Endodermal cell (in vitro differentiated cells): Measurements from ENCODE around the gene PCIF1. TPM values are rescaled to one million over a fixed set of nuclear protein-coding genes. Genes with fewer than 3 reads are reported as not detected.
A peak's percentile ranks its signal among the peaks of the same experiment; 100 is the strongest.

Experiments
- DNase-seq: peaks from one replicate; pipeline ENCODE4 v3.0.0-alpha.2; 2017
- H3K27ac ChIP-seq: 2 replicates; pipeline ENCODE4 v1.5.1; 2013; ENCODE audit warnings: mild to moderate bottlenecking, low read depth, low read length, moderate library complexity
- H3K27me3 ChIP-seq: 2 replicates; pipeline ENCODE4 v1.6.1; 2013; ENCODE audit warnings: mild to moderate bottlenecking, low read length, moderate library complexity; ENCODE audit not compliant: insufficient read depth, control insufficient read depth, poor library complexity, severe bottlenecking
- H3K36me3 ChIP-seq: 2 replicates; pipeline ENCODE4 v1.7.0; 2013; ENCODE audit warnings: mild to moderate bottlenecking, low read length, moderate library complexity; ENCODE audit not compliant: control insufficient read depth, insufficient read depth
- H3K4me1 ChIP-seq: one replicate; pipeline ENCODE4 v1.7.0; 2013; ENCODE audit warnings: low read length; ENCODE audit not compliant: control insufficient read depth, insufficient read depth
- H3K4me3 ChIP-seq: 2 replicates; pipeline ENCODE4 v1.5.1; 2013; ENCODE audit warnings: mild to moderate bottlenecking, low read length, moderate library complexity
- H3K9ac ChIP-seq: 2 replicates; pipeline ENCODE4 v1.6.1; 2013; ENCODE audit warnings: mild to moderate bottlenecking, low read length, moderate library complexity; ENCODE audit not compliant: poor library complexity, severe bottlenecking; ENCODE audit errors: extremely low read depth
- H3K9me3 ChIP-seq: 2 replicates; pipeline ENCODE4 v1.6.1; 2013; ENCODE audit warnings: mild to moderate bottlenecking, low read length, moderate library complexity; ENCODE audit not compliant: control insufficient read depth
- H3K27ac Mint-ChIP-seq: 2 replicates; pipeline ENCODE4 v1.8.0; 2020; ENCODE audit warnings: mixed read lengths
- H3K27me3 Mint-ChIP-seq: 2 replicates; pipeline ENCODE4 v1.8.0; 2021; ENCODE audit warnings: mild to moderate bottlenecking, mixed read lengths; ENCODE audit not compliant: insufficient read depth
- H3K36me3 Mint-ChIP-seq: 2 replicates; pipeline ENCODE4 v1.8.0; 2020; ENCODE audit warnings: low read depth, mixed read lengths
- H3K4me1 Mint-ChIP-seq: 2 replicates; pipeline ENCODE4 v1.8.0; 2020; ENCODE audit warnings: mixed read lengths
- H3K4me3 Mint-ChIP-seq: 2 replicates; pipeline ENCODE4 v1.8.0; 2020; ENCODE audit warnings: mild to moderate bottlenecking, moderate library complexity, mixed read lengths
- H3K9me3 Mint-ChIP-seq: 2 replicates; pipeline ENCODE4 v1.8.0; 2020; ENCODE audit warnings: mild to moderate bottlenecking, mixed read lengths
- WGBS, 2 experiments: methylation state at CpG; one replicate each; pipeline versions ENCODE4 v1.1.5 to v1.1.7; 2013; ENCODE audit warnings: missing lambda C conversion rate in 2 of 2, mixed read lengths in 1 of 2; ENCODE audit not compliant: insufficient coverage in 1 of 2, insufficient read length in 1 of 2; 5-methylcytosine and 5-hydroxymethylcytosine counted together
- total RNA-seq, 2 donors: library from RNA; stranded (reverse); fragmentation: NEBNext Ultra II Directional in 1 of 2; extraction: Animal tissue kit (Norgen Biotek cat#: 25700) in 1 of 2; gene quantifications; 2 replicates in 1 of 2; 3 replicates in 1 of 2; pipeline ENCODE4 v1.2.1, GENCODE V29; 2021
- TF ChIP-seq, protein P1 (sequence below): fragments of 200-600 bp; sonication (generic); conservative IDR thresholded peaks from 2 replicates; pipeline ENCODE4 v1.5.0; 2021; ENCODE audit warnings: antibody characterized with exemption, mild to moderate bottlenecking

The PCIF1 gene
- total RNA-seq, 2 donors from 2014 or later = 22.0 to 34.5 TPM

DNA sequence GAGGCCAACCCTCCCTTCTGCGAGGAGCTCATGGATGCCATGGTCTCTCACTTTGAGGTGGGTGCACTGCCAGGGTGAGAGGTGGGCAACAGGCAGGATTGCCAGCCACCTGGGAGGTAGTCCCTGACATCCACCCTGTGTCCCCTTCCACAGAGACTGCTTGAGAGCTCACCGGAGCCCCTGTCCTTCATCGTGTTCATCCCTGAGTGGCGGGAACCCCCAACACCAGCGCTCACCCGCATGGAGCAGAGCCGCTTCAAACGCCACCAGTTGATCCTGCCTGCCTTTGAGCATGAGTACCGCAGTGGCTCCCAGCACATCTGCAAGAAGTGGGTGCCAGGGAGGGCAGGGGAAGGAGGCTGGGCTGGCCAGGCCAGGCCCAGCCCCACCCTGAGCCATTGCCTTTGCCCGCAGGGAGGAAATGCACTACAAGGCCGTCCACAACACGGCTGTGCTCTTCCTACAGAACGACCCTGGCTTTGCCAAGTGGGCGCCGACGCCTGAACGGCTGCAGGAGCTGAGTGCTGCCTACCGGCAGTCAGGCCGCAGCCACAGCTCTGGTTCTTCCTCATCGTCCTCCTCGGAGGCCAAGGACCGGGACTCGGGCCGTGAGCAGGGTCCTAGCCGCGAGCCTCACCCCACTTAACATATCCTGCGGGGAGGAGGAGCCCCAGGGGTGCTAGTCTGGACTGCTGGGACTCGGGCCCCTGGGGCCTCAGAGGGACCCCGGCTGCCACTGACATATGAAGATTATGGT lies 12.8 kb downstream of the PCIF1 start:
- H3K27me3 ChIP-seq = no peaks in the 10 kb centered on the region
- WGBS, 2 experiments = 96% methylated on average over 15 to 29 of the region's 29 CpGs
- no peak overlapping the region for H3K4me3 Mint-ChIP-seq
- no peak overlapping the region for H3K9ac ChIP-seq
- H3K27ac ChIP-seq = no peak overlapping the region
- peaks cover 65% of the 10 kb centered on the region for H3K36me3 ChIP-seq
- H3K9me3 Mint-ChIP-seq = no peaks in the 10 kb centered on the region
- H3K4me1 Mint-ChIP-seq = no peaks in the 10 kb centered on the region
- no peaks in the 10 kb centered on the region for H3K27me3 Mint-ChIP-seq
- TF ChIP-seq, protein P1, sequence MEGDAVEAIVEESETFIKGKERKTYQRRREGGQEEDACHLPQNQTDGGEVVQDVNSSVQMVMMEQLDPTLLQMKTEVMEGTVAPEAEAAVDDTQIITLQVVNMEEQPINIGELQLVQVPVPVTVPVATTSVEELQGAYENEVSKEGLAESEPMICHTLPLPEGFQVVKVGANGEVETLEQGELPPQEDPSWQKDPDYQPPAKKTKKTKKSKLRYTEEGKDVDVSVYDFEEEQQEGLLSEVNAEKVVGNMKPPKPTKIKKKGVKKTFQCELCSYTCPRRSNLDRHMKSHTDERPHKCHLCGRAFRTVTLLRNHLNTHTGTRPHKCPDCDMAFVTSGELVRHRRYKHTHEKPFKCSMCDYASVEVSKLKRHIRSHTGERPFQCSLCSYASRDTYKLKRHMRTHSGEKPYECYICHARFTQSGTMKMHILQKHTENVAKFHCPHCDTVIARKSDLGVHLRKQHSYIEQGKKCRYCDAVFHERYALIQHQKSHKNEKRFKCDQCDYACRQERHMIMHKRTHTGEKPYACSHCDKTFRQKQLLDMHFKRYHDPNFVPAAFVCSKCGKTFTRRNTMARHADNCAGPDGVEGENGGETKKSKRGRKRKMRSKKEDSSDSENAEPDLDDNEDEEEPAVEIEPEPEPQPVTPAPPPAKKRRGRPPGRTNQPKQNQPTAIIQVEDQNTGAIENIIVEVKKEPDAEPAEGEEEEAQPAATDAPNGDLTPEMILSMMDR = no peak
- DNase-seq = no peak
- H3K27ac Mint-ChIP-seq = no peak overlapping the region
- H3K36me3 Mint-ChIP-seq = peaks cover 63% of the 10 kb centered on the region
- H3K4me3 ChIP-seq = no peak overlapping the region
- H3K4me1 ChIP-seq = no peaks in the 10 kb centered on the region
- no peaks in the 10 kb centered on the region for H3K9me3 ChIP-seq

DNA sequence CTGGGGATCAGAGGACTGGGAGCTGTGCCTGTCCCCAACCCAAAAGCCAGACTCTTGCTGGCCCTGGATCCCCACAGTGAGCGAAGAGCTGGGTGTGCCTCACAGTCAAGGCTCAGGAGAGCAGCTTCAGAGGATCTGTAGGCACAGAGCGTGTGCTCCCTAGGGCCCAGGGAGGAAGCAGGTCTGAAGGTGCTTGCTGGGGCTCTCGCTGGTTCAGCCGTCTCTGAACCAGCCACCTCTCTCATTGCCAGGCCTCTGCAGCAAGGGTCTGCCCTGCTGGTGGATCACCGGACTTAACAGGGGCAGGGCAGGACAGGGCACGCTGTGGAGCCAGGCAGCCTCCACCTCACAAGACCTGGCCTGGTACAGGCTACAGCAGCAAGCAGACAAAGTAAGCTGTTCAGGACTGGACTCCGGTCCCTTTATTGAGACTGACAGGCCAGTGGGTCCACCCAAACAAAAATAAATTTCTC lies 13.8 kb downstream of the PCIF1 start:
- Histone ChIP-seq H3K9me3 (no peaks in the 10 kb centered on the region), H3K27ac (peak overlapping the region; percentile 8), H3K9ac (no peak overlapping the region), H3K36me3 (peaks cover 66% of the 10 kb centered on the region), H3K4me1 (no peaks in the 10 kb centered on the region), H3K4me3 (no peak overlapping the region), H3K27me3 (no peaks in the 10 kb centered on the region)
- Mint-ChIP-seq H3K4me3 (no peak overlapping the region), H3K9me3 (no peaks in the 10 kb centered on the region), H3K36me3 (peaks cover 57% of the 10 kb centered on the region), H3K27me3 (no peaks in the 10 kb centered on the region), H3K27ac (no peak overlapping the region), H3K4me1 (no peaks in the 10 kb centered on the region)
- WGBS, 2 experiments = 93 to 100% methylated on average over 1 to 7 of the region's 7 CpGs
- DNase-seq = no peak
- TF ChIP-seq, protein P1 = no peak

DNA sequence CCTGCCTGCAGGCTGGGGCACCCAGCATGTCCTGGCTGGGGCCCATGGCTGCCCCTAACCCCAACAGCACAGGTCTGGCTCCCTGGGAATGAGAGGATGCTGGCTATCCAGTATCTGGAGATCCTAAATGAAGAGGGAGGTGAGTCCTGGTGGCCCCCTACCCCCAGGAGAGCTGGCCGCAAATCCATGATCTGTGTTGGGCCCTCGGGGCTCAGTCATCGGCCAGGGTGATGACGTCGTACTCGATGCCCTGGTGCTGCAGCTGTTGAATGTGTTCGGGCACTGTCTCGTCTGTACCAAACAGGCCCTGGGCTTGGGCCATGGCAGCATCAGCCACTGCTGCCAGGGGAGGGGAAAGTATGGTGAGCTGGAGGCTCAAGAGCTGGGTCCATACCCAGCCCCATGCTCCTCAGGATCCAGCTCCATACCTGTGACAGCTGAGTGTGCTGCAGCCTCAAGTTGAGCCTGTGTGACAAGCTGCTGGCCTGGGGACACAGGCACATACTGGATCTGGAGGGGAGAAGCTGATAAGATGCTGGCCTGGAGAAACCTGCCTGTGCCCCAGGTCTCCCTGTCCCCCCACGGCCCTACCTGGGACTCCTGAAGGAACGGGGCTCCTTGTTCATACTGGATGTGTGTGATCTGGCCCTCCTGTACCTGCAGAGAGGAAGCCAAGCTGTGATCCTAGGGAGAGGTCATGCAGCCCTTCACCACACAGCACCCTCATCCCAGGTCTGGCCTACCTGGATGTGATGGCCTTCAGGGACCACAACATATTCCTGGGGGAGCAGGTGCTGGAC lies 14.5 kb downstream of the PCIF1 start:
- peaks cover 66% of the 10 kb centered on the region for H3K36me3 ChIP-seq
- no peak overlapping the region for H3K9ac ChIP-seq
- no peak overlapping the region for H3K4me3 Mint-ChIP-seq

More for the DNA sequence above, 14.5 kb downstream of the PCIF1 start:
- DNase-seq = no peak
- Mint-ChIP-seq H3K4me1 (no peaks in the 10 kb centered on the region), H3K27me3 (no peaks in the 10 kb centered on the region), H3K9me3 (no peaks in the 10 kb centered on the region), H3K36me3 (peaks cover 54% of the 10 kb centered on the region), H3K27ac (no peak overlapping the region)
- TF ChIP-seq, protein P1 = no peak
- Histone ChIP-seq H3K27ac (peak overlapping the region; percentile 8), H3K4me1 (no peaks in the 10 kb centered on the region), H3K9me3 (no peaks in the 10 kb centered on the region), H3K4me3 (no peak overlapping the region), H3K27me3 (no peaks in the 10 kb centered on the region)
- WGBS, 2 experiments = 94 to 97% methylated on average over 9 to 10 of the region's 10 CpGs
